HepG2 (cell line): ENCODE measurements around the gene ZNF282. TPM values are rescaled to one million over a fixed set of nuclear protein-coding genes. Genes with fewer than 3 reads are reported as not detected.

Experiments
- ATAC-seq: fragments of 200-7000 bp; cut with Tn5 transposase; 3 replicates; pipeline ENCODE4 v1.9.1; 2020; ENCODE audit warnings: mild to moderate bottlenecking, moderate library complexity
- BruUV-seq: library from RNA; stranded (reverse); fragments of 400-500 nt; replicated peaks from 2 replicates; lab custom pipeline; 2021; lab: Mats Ljungman, UMichigan
- CTCF ChIA-PET: fragments of 300-600 bp; formaldehyde crosslinking; extraction: SDS; loops from one replicate; lab custom pipeline; 2021; ENCODE audit warnings: low total read pairs, inconsistent platforms, low intra/inter-chr PET ratio; lab: Yijun Ruan, JAX
- POLR2A ChIA-PET: fragments of 350-600 bp; sonication (Branson Sonifier 250); formaldehyde crosslinking; loops from one replicate; lab custom pipeline; 2020; ENCODE audit warnings: antibody characterized with exemption, inconsistent platforms; lab: Yijun Ruan, JAX
- DNase-seq: peaks from one replicate; pipeline ENCODE4 v3.0.0-alpha.2; 2015; ENCODE audit warnings: low spot score
- FAIRE-seq: peaks from 3 replicates; lab custom pipeline; 2011; peaks lifted over from hg19 to GRCh38; lab: Jason Lieb, UNC
- H2AFZ ChIP-seq: one replicate; pipeline ENCODE4 v1.6.1; 2011; ENCODE audit warnings: low read length, inconsistent platforms
- H3K27ac ChIP-seq: fragments of 300-600 bp; 3 replicates; pipeline ENCODE4 v1.8.0; 2011; ENCODE audit warnings: mixed run types, mild to moderate bottlenecking, mixed read lengths, low read length, inconsistent platforms; ENCODE audit not compliant: insufficient read depth; ENCODE audit errors: extremely low read length
- H3K27me3 ChIP-seq, 2 experiments: fragments of 200-600 bp in 1 of 2; 2 replicates in 1 of 2; 3 replicates in 1 of 2; pipeline versions ENCODE4 v1.6.0 to v1.8.0; 2011; ENCODE audit warnings: low read length in 2 of 2, mild to moderate bottlenecking in 2 of 2, moderate library complexity in 2 of 2, inconsistent platforms in 1 of 2; ENCODE audit not compliant: insufficient read depth in 2 of 2, control insufficient read depth in 1 of 2
- H3K36me3 ChIP-seq, 2 experiments: fragments of 200-600 bp in 1 of 2; replicated peaks in 1 of 2; 2 replicates in 1 of 2; 3 replicates in 1 of 2; pipeline versions ENCODE4 v1.5.1 to v1.8.0; 2011; ENCODE audit warnings: low read length in 2 of 2, inconsistent platforms in 1 of 2; ENCODE audit not compliant: insufficient read depth in 2 of 2, control insufficient read depth in 1 of 2
- H3K4me1 ChIP-seq: 2 replicates; pipeline ENCODE4 v1.5.1; 2012; ENCODE audit warnings: low read length, inconsistent platforms; ENCODE audit not compliant: insufficient read depth
- H3K4me2 ChIP-seq: 2 replicates; pipeline ENCODE4 v1.6.0; 2011; ENCODE audit warnings: low read depth, low read length, inconsistent platforms
- H3K4me3 ChIP-seq, 3 experiments: fragments of 200-600 bp in 1 of 3; sonication (generic), shearing (Covaris generic) in 1 of 3; replicated peaks in 1 of 3; 2 replicates each; pipeline ENCODE4 v1.5.1; 2011 to 2016; ENCODE audit warnings: low read length in 3 of 3, inconsistent platforms in 2 of 3, low read depth in 2 of 3, mild to moderate bottlenecking in 2 of 3, control low read depth in 1 of 3, mixed read lengths in 1 of 3; ENCODE audit not compliant: insufficient read depth in 1 of 3
- H3K79me2 ChIP-seq: one replicate; pipeline ENCODE4 v1.6.1; 2011; ENCODE audit warnings: low read length, inconsistent platforms; ENCODE audit not compliant: insufficient read depth
- H3K9ac ChIP-seq: 2 replicates; pipeline ENCODE4 v1.6.0; 2011; ENCODE audit warnings: mild to moderate bottlenecking, low read depth, low read length, inconsistent platforms; ENCODE audit not compliant: insufficient read depth
- H3K9me3 ChIP-seq: 2 replicates; pipeline ENCODE4 v1.5.1; 2012; ENCODE audit warnings: mild to moderate bottlenecking, low read length
- H4K20me1 ChIP-seq: 2 replicates; pipeline ENCODE4 v1.6.0; 2011; ENCODE audit warnings: inconsistent platforms, mild to moderate bottlenecking, low read length, moderate library complexity; ENCODE audit not compliant: insufficient read depth
- CEBPB ChIP-seq: IDR thresholded peaks from 2 replicates; pipeline ENCODE4 v1.6.1; 2011; ENCODE audit warnings: low read depth, low read length, improper control_type of control experiment, borderline replicate concordance
- CEBPG ChIP-seq: IDR thresholded peaks from 2 replicates; pipeline ENCODE4 v1.6.1; 2016
- FOSL2 ChIP-seq: sonication (generic); formaldehyde crosslinking; IDR thresholded peaks from 2 replicates; pipeline ENCODE4 v1.4.0; 2020; ENCODE audit warnings: missing genetic modification reagents
- GATAD2A ChIP-seq: IDR thresholded peaks from 2 replicates; pipeline ENCODE4 v1.6.1; 2016
- ONECUT2 ChIP-seq: sonication (generic); formaldehyde crosslinking; IDR thresholded peaks from 2 replicates; pipeline ENCODE4 v1.4.0; 2020; ENCODE audit warnings: missing genetic modification reagents
- SOX6 ChIP-seq, 2 experiments: fragments of 450-650 bp in 1 of 2; sonication (generic) in 1 of 2; formaldehyde crosslinking in 1 of 2; IDR thresholded peaks; 2 replicates each; pipeline versions ENCODE4 v1.4.0 to v1.6.1; 2017 to 2020; ENCODE audit warnings: antibody characterized with exemption in 1 of 2, mild to moderate bottlenecking in 1 of 2, missing genetic modification reagents in 1 of 2
- XBP1 ChIP-seq: sonication (generic); formaldehyde crosslinking; IDR thresholded peaks from 2 replicates; pipeline ENCODE4 v1.5.0; 2020; ENCODE audit warnings: missing genetic modification reagents
- ZNF17 ChIP-seq: sonication (generic); formaldehyde crosslinking; IDR thresholded peaks from 2 replicates; pipeline ENCODE4 v1.5.0; 2020; ENCODE audit warnings: mild to moderate bottlenecking, missing genetic modification reagents
- ZNF350 ChIP-seq: sonication (generic); formaldehyde crosslinking; IDR thresholded peaks from 2 replicates; pipeline ENCODE4 v1.4.0; 2020; ENCODE audit warnings: mild to moderate bottlenecking, low read depth, missing genetic modification reagents, borderline replicate concordance
- ZSCAN21 ChIP-seq: sonication (generic); formaldehyde crosslinking; IDR thresholded peaks from 2 replicates; pipeline ENCODE4 v1.8.0; 2022; ENCODE audit warnings: mild to moderate bottlenecking, missing genetic modification reagents, moderate library complexity, borderline replicate concordance
- ZSCAN9 ChIP-seq: IDR thresholded peaks from 2 replicates; pipeline ENCODE4 v1.6.1; 2016; ENCODE audit warnings: borderline replicate concordance
- WGBS: methylation state at CpG from one replicate; pipeline ENCODE4 v1.1.6; 2017; ENCODE audit warnings: low lambda C conversion rate; 5-methylcytosine and 5-hydroxymethylcytosine counted together
- in situ Hi-C: cut with HindIII; loops from 2 replicates; pipeline ENCODE4 v1.10.0; 2017; ENCODE audit warnings: low pct_unique_long_range_greater_than_20kb; ENCODE audit not compliant: extremely low pct_ligation_motif_present
- intact Hi-C: fragments of 100-400 bp; cut with micrococcal nuclease; formaldehyde crosslinking; loops from one replicate; pipeline ENCODE4 v1.10.0; 2022; ENCODE audit not compliant: unreplicated experiment
- polyA plus RNA-seq, 8 experiments: library from polyadenylated mRNA; depleted of rRNA in 3 of 8; stranded (reverse) in 7 of 8; unstranded in 1 of 8; fragments of >200 nt; fragmentation: Illumina TruSeq in 4 of 8; extraction: Trizol in 4 of 8; gene quantifications; 2 replicates each; pipeline versions ENCODE4 v1.2.1 to v1.2.3, GENCODE V29; 2011 to 2016; ENCODE audit warnings: low read depth in 4 of 8, missing spikeins in 1 of 8, mixed read lengths in 1 of 8; ENCODE audit not compliant: insufficient read depth in 1 of 8
- total RNA-seq, 5 experiments: library from RNA; depleted of rRNA; stranded (reverse); fragments of >200 nt; fragmentation: Illumina TruSeq; extraction: Trizol; gene quantifications; 2 replicates each; pipeline ENCODE4 v1.2.3, GENCODE V29; 2016; ENCODE audit warnings: low read depth in 1 of 5
- TF ChIP-seq, protein P1 (sequence below): sonication (generic); formaldehyde crosslinking; IDR thresholded peaks from 2 replicates; pipeline ENCODE4 v1.4.0; 2020; ENCODE audit warnings: missing genetic modification reagents
- TF ChIP-seq, protein P2 (sequence below), 2 experiments: fragments of 450-650 bp in 1 of 2; sonication (generic) in 1 of 2; formaldehyde crosslinking; IDR thresholded peaks; 2 replicates each; pipeline versions ENCODE4 v1.5.0 to v1.8.0; 2020 to 2022; ENCODE audit warnings: mild to moderate bottlenecking in 1 of 2, missing genetic modification reagents in 1 of 2

ZNF282 gene
- total and polyA plus RNA-seq, 2 of the 13 experiments (the other 11 are each of a cell fraction or from before 2014, with no cell fraction given): 9.1 to 20.9 TPM

DNA sequence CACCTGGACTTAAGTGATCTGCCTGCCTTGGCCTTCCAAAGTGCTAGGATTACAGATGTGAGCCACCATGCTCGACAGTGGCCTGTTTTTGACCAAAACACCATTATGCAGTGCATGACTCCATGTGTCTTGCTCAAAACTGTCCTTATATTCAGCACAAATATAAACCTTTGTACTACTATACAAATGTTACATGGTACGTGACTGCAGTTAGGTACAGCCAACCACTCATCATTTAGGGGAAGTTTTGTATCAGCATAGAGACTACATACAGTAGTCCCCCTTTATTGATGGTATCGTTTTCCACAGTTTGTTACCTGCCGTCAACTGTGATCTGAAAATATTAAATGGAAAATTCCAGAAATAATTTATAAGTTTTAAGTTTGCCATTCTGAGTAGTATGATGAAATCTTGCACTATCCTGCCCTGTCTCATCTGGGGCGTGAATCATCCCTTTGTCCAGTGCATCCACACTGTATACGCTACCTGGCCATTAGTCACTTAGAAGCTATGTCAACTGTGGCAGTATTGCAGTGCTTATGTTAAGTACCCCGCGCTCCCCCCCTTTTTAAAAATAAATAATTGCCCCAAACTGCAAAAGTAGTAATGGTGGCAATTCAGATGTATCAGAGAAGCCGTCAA, 23.3 kb upstream of the ZNF282 start:
- Histone ChIP-seq H3K27ac (no peak overlapping the region), H4K20me1 (no peaks in the 10 kb centered on the region), H3K79me2 (no peaks in the 10 kb centered on the region), H3K9me3 (no peaks in the 10 kb centered on the region), H3K4me2 (no peak overlapping the region), H3K4me3 (no peak overlapping the region), H3K4me1 (peaks cover 5% of the 10 kb centered on the region; the same call in 1 of the 2 replicates), H3K36me3 (peaks cover 10 to 60% of the 10 kb centered on the region in 2 experiments), H3K9ac (0 out of 2 replicates have a peak overlapping the region, but pooled peaks have one; percentile 8)
- CTCF ChIA-PET: no interaction called here
- DNase-seq: peak; percentile 54
- TF ChIP-seq ZSCAN21 (CRISPR knock-in tag) (peak; percentile 99), CEBPB (0 out of 2 replicates have a peak, but pooled peaks have one; percentile 51), FOSL2 (CRISPR knock-in tag) (peak; percentile 94), ZSCAN9 (CRISPR knock-in tag) (peak; percentile 90; the same call in 1 of the 2 replicates), ZNF17 (CRISPR knock-in tag) (no peak), ONECUT2 (CRISPR knock-in tag) (no peak), GATAD2A (CRISPR knock-in tag) (peak; percentile 16; the same call in 1 of the 2 replicates), ZNF350 (no peak), SOX6 (IDR thresholded peaks at IDR 0.05) (no peak), SOX6 (CRISPR knock-in tag; IDR thresholded peaks at IDR 0.05) (0 out of 2 replicates have a peak, but pooled peaks have one; percentile 12), XBP1 (no peak), CEBPG (CRISPR knock-in tag) (peak; percentile 66)
- TF ChIP-seq, protein P1, sequence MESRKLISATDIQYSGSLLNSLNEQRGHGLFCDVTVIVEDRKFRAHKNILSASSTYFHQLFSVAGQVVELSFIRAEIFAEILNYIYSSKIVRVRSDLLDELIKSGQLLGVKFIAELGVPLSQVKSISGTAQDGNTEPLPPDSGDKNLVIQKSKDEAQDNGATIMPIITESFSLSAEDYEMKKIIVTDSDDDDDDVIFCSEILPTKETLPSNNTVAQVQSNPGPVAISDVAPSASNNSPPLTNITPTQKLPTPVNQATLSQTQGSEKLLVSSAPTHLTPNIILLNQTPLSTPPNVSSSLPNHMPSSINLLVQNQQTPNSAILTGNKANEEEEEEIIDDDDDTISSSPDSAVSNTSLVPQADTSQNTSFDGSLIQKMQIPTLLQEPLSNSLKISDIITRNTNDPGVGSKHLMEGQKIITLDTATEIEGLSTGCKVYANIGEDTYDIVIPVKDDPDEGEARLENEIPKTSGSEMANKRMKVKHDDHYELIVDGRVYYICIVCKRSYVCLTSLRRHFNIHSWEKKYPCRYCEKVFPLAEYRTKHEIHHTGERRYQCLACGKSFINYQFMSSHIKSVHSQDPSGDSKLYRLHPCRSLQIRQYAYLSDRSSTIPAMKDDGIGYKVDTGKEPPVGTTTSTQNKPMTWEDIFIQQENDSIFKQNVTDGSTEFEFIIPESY: peak; percentile 68; the same call in 1 of the 2 replicates
- TF ChIP-seq, protein P2, sequence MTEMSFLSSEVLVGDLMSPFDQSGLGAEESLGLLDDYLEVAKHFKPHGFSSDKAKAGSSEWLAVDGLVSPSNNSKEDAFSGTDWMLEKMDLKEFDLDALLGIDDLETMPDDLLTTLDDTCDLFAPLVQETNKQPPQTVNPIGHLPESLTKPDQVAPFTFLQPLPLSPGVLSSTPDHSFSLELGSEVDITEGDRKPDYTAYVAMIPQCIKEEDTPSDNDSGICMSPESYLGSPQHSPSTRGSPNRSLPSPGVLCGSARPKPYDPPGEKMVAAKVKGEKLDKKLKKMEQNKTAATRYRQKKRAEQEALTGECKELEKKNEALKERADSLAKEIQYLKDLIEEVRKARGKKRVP (CRISPR knock-in tag; IDR thresholded peaks at IDR 0.05): peak in 1 of 2 experiments; percentile 98; a peak in 2 of 4 replicates
- TF ChIP-seq, all 625 proteins: peak for 9
- POLR2A ChIA-PET: no interaction called here
- peak; percentile 52; the same call in 1 of the 3 replicates for ATAC-seq
- no peaks in the 10 kb centered on the region for H3K27me3 ChIP-seq
- FAIRE-seq: no peak
- 84% methylated on average over 9 of the region's 9 CpGs for WGBS
- no TSS peak for BruUV-seq
- H2AFZ ChIP-seq: no peak overlapping the region
- in situ Hi-C loops: no loop called here
- intact Hi-C loops: no loop called here
